ENCODE results near the gene MRM3.
A peak's percentile ranks its signal among the peaks of the same experiment; 100 is the strongest.
"Not testable (repeated sequence)": the region's sequence is repeated elsewhere in the genome, so short reads cannot be mapped to it uniquely, and the experiment has no call there.

MRM3 gene

DNA sequence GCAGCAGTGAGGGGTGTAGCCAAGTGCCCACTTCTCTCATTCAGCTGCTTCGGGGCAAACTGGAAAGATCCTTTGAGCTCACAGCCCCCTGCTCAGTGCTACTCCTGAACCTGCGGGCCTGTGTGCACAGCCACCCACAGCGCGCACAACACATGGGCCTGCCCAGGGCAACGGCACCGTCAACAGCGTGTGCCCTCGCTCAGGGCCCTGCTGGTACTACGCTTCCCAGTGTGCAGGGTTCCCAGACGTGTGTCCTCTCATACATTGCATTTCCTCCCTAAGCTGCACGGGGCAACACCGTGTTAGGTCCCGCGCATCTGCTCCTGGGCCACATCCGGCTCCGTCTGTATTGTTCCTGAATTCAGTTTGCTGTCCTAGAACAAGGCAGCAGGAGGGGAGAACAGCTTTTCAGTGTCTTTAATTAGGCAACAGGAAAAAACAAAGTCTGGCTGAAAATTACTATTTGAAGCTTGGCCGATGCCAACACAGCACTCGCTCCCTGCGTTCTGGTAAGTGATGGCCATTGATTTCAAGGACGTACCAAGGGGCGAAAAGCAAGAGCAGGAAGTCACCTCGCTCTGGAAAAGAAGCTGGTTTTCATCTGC, 15.2 kb downstream of the MRM3 start:
- DNase-seq: peak; percentile 55

DNA sequence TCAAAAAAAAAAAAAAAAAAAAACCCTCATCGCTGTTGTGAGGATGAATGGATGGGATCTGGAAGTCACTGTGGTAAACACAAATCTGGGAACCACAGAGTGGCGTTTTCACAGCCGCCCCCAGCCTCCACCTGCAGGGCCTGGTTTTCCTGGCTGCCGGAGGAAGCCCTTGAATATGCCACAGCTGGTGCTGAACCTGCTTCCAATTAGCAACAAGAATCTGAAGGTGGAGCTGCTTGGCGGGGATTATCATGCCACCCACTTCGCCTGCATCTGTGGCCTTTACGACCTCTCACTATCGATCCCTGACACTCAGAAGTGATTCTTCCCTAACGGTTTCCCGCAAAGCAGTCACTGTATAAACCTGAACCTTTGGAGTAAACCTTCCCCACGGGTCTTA, 16.1 kb downstream of the MRM3 start:
- peak; percentile 44 for DNase-seq

DNA sequence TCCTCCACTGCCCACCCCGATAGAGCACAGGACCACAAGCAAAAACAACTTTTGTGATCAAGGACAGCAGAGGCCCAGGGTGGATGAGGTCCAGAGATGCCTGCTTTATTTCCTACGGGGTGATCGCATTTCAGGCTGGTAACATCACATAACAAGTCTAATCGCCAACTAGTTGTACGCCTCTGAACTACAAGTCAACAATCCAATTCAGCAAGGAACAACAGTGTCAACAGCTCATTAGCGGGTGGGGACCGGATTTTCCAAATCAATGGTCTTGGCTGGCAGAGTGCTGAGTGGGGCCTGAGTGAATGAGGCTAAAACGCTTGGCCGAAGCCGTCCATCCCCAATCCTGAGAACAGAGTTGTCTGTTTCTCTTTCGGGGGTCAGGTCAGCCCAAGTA, 17.1 kb downstream of the MRM3 start:
- no peak for DNase-seq

DNA sequence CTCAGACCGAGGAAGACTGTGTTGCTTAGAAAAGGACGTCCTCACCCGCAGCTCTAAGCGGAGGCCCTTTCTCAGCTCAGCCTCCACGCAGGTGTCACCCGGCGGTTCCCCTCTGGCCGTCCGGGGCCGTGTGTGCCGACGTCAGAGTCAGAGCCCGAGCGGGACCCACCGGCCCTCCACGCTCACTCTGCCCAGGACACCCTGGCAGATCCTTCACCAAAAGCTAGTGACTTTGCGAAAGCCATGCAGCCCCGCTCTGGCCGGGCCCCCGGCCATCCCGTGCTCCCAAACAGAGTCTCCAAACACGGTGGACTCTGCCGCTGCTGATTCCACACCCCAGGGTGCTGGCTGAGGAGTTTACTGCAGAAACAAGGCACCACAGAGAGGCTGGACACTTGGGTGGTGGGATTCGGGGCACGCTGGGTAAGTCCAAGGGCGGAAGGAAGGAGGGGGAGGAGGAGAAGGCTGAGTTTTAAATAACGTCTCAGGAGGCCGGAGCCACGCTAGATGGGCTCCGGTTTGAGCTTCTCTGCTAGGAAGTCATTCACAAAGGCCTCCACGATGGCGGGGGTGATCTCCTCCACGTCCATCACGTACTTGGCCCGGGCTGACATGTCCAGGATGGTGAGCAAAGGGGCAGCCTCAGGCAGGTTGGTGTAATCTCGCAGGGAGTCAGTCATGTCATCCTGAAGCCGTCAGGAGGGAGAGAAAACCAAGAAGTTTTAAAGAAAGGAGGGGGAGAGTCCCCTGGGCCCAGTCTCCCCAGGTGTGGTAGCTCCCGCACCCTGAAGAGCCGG, 18.5 kb downstream of the MRM3 start:
- DNase-seq: no peak

DNA sequence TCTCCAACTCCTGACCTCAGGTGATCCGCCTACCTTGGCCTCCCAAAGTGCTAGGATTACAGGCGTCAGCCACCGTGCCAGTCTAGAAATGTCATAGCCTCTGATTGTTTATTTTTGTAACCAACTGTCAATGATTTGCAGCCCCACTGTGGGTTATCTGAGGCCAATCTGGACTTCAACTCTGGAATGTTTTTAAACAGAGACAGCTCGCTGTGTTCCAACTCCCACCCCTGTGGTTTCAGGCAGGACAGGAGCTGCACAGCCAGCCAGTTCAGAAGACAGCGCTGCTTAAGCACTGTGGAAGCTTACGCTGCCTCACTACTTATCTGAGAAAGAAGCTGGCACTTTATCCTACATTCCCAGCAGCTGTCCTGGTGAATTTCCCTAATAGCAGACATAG, 19.5 kb downstream of the MRM3 start:
- no peak for DNase-seq

DNA sequence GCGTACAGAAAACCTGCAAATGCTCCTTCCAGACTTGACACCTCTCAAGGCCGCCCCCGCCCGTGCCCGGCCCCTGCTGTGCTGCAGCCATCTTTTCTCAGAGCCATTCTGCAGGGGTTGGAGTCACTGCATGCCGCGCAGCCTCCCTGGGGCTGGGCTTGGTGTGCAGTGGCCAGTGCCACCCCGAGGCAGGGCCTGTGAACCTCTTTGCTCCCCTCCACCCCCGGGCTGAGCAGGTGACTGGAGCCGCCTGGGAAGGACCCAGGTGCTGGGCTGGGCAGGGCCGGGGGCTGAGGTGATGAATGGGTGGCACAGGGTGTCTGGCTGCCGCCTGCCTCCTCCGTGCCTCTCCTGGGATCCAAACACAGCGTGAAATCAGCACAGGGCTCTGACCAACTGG, 20.3 kb downstream of the MRM3 start:
- no peak for DNase-seq

DNA sequence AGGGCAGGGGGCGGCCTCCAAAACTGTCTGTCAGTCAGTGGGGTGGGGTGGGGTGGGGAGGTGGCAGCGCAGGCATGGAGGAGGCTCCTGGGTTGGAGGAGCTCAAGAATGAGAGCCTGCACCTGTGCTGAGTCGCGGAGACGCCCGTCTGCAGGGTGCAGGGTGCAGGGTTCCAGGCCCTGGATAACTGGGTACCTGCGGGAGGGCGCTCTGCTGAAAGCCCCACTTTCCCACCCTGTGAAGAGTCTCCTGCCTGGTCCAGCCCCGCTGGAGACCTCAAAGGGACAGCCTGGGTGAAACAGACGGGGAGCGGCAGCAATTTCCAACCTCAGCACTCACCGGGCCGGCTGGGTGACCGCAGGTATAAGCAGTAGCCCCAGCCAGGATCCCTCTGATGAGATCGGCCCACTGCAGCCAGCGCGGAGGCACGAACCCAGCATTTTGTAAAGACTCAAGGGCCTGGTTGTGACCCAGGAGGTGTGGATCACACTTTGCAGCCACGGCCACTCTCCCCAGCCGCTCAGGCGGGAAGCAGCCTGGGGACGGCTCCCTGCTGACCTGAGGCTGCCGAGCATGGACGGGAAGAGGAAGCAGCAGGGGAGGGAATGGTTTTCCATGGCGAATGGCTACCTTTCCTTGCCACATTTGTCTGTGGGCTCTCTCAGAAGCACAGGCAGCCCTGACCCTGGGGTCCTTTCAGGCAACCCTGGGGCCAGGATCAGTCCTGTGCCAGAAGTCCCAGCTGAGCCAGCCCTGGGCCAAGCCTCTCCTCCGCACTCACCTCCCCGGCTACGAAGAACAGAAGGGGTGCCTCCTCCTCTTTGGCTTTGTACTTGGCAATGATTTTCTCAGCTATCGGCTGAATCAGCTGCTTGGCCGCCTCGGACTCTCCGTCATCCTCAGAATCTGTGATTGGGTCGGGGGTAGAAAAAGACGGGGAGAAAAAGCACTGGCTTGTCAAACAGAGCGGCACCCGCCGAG, 21.0 kb downstream of the MRM3 start:
- DNase-seq: no peak

DNA sequence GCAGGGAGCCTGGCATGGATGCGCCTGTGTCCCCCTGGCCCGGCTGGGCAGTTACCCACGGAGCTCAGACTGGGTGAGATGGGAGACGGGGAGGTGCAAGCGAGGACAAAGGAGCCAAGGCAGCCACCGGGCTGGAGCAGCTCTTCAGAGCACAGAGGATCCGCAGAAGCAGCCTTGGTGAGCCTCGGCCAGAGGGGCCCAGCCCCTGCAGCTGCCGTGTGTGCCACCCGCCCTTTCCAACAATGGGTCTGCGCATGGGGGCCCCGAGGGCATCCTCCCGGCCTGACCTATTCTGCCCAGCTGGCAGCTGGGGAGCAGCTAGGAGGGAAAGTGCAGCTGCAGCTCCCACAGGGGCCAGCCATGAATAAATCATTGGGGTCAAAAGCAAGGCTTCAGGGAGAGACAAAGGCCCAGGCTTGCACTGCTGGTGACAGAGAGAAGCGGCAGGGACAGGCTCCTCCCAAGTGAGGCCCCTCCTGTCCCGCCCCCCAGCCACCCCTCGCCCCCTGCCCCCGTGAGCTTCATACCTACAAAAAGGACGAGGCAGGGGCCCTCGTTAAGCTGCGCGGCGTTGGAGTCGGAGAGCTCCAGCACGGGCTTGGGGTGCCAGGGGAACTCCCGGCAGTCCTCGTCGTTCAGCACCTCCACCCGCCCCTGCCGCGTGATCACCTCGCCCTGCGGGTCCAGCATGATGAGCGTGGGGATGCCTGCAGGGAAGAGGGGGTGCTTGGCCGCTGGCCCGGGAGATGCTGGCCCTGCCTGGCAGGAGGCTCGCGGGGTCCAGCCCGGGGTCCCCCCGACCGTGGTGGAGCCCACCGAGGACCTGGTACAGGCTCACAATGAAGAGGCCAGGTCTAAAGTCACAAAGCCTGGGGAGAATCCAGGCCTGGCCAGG, 22.6 kb downstream of the MRM3 start:
- DNase-seq: no peak

DNA sequence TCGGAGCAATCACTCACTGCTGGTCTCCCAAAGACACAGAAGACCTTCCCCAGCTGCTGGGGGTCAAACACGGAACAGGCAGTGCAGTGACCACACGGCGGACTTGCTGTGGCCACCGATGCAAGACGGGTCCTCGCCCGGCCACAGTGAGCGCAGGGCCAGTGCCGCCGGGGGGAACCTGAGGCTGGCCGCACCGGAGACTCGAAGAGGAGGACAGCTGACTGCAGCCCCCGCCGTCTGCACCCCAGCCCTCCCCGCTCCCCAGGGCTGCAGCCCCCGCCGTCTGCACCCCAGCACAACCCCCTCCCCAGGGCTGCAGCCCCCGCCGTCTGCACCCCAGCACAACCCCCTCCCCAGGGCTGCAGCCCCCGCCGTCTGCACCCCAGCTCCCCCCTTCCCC, 23.7 kb downstream of the MRM3 start:
- not testable (repeated sequence) for DNase-seq

DNA sequence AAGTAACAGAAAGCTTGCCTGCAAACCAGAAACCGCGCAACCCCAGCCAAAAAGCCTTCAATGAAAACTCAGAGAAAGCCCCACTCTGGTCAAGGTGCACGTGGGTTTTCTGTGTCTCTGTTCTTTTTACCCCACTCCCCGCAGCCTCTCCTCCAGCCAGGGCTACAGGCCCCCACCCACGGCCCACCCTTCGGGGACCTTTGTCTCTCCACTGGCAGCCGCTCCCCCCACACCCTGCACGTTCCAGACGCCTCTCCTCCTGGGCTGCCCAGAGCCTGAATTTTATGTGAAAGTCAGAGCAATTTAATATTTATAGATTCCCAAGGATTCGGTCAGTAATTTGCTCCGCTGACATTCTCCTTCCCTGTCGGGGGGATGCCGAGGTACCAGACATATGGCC, 24.2 kb downstream of the MRM3 start:
- no peak for DNase-seq

DNA sequence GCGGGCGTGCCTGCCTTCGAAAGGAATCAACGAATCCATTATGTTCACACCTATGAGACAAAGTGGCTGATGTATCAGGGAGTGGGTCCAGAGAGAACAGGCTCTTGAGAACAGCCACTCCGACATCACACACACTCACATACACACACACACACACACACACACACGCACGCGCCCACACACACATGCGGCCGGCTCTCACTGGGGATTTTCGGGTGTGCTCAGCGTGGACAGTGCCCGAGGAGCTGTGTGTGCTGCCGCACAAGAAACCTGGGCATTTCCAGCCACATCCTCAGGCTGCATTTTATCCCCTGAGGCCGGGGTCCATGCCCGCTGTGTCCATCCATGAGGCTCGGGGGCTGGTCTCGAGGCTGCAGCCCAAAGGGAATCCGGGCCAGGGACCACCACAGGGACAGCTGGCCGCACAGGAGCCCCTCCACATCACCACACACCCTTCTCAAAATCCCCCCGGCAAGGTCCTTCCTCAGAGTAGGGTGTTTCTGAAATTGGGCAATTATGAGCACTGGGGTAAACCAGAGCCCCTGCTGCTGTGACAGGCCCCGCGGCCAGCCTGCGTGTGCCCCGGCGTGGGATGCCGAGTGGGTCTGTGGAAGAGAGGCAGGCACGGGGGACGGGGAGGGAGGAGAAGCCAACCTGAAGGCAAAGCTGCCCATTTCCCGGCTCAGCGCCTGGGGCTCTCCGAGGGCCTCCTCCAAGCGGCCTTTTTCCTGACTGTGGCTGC, 24.8 kb downstream of the MRM3 start:
- DNase-seq: peak; percentile 52

DNA sequence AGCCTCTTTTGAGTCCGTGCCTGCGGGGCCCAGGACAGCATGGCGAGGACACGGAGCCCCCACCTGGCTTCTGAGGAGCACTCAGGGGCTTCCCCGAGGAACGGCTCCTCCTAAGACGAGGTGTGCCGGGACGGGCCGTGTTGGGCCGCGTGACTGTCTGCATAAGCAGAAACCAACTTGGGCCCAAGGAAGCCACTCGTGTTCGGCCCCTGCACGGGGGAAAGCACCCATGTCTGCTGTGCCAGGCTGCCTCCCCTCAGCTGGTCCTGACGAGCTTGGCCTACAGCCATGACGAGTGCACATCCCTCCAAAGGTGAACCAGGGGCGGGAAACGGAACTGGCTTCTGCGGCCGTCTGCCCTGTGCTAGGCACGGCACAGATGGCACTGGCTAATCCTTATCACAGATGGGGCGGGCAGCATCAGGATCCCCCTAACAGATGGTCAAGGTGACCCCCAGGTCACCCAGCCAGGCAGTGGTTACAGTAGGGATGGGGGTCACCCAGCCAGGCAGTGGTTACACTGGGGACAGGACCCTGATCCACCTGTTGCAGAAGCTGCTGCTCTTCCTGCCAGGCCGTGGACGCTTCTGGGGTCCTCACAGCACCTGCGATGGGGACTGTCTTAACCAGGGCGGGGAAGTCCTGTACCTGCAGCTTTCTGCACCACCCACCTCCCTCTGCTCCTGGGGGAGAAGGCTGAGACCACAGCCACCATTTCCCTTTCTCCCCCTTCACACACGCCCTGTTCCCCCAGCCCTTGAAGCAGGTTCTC, 25.6 kb downstream of the MRM3 start:
- peak; percentile 54 for DNase-seq

DNA sequence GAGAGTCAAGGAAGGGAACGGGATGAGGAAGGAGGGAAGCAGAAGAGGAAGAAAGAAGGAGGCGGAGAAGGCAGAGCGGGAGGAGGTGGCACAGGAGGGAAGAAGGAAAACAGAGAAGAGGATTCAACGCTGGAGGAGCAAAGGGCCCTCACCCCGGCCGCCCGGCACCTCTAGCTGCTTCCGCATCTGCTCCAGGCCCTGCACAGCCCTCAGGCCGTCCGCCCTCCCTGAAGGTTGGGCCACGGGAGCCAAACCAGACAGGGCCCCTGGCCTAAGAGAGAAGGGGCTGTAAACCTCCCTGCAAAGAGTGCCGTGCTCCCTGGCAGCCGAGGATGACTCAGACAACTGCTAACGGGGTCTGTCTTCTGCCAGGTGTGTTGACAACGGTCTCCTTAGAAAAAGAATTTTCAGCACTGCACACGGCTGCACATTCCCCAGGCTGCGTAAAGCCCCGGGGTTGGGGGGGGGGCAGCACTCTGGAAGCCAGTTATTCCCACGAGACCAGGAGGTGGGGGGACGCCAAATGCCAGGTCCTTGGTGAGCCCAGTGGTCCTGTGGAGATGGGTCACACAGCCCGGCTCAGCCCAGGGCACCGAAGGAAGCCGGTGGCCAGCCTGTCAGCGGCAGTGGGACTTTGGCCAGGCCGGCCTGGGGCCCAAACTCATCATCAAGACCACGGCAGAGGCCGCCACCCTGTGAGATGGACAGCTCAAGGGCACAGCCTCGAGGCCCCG, 29.1 kb downstream of the MRM3 start:
- peak; percentile 98 for DNase-seq

DNA sequence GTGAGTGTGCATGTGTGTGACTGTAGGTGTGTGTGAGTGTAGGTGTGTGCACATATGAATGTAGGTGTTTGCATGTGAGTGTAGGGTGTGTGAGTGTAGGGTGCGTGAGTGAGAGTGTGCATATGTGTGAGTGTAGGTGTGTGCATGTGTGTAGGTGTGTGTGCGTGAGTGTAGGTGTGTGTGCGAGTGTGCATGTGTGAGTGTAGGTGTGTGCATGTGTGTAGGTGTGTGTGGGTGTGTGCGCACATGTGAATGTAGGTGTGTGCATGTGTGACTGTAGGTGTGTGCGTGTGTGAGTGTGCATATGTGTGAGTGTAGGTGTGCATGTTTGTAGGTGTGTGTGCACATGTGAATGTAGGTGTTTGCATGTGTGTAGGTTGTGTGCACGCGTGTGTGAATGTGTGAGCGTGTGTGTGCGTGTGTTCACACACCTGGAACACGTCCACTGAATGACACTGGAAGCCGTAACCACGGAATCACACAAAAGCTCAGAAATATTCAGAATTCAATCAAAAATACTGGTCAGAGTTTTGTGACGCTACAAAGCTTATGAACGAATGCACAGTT, 30.6 kb downstream of the MRM3 start:
- no peak for DNase-seq

DNA sequence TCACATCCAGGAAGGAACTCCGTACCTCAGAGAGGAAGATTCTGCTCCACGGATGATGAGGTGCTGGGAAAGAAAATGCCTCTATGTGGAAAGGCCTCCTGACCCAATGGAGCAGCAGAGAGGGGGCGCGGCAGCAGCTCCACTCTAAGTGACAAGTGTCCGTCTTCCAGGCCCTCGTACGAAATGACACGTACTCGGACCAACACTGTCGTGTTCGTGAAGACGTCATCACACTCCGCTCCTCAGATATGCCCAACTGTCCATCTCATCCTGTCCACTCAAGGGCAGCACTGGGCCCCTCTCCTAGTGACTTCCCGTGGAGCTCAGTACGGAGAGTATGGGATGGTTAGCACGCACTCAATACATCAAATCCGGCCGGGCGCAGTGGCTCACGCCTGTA, 32.2 kb downstream of the MRM3 start:
- peak; percentile 54 for DNase-seq

DNA sequence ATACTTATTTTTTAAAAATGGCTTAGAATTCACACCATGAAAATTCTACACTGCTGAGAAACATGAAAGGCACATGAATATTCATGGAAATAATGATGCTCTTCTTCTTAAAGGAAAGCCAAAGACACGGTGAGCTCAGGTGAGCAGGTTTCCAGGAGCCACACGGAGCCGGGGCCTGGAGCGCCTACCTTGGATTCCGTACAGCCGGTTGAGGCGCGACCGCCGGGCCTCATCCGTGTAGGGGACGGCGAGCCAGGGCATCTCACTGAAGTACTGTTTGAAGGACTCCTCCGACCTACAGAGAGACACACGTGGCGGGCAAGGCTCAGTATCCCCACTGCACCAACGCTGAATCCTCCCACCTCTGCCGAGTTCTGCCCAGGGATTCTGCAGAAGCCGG, 37.1 kb downstream of the MRM3 start:
- no peak for DNase-seq

DNA sequence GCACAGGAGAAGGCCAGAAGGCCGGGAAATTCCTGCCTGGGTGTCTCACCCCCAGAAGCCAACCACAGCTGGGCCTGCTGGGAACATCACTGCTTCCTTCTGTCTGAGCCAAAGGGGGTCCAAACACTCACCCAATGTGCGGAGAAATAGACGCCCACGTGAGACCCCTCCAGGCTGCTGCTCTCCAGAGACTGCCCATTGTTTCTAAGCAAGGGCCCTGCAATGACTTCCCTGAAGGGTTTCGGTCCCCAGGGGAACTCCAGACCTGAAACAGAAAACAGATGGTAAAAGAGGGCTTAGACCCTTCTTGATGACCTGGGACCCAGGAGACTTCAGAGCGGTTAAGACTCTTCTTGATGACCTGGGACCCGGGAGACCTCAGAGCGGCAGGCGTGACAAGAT, 41.3 kb downstream of the MRM3 start:
- DNase-seq: no peak

DNA sequence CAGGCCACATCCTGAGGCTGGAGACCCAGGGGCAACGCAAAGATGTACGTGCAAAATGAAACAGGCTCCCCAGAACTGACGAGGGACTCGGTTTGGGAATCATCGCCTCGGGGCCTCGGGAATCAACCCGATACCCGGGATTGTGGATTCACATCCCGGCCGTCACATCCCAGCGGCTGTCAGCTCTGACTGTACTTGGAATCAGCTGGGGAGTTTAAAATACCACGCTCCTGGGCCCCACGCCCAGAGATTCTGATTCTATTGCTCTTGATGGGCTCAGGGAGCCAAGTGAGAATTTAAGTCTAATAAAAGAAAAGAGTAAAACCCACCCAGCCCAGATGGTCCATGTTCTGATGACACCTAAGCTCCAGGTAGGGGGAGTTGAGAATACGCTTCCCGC, 42.2 kb downstream of the MRM3 start:
- no peak for DNase-seq

DNA sequence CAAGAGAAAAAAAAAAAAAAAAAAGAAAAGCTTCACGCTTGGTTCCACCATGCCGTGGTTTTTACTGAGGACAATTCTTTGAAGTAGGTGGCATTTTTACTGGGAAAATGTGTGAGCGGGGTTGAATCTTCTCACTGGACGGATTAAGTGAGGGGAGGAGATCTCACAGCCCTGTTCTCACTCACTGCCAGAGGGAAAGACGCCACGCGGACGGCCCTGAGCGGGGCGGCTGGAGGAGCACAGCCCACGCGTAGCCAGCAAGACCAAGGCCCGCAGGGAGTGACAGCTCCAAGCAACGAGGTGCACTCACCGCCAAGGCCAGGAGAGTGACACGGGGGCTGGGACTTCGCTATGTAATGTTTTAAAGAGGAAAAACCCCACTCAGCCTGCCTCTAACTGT, 43.1 kb downstream of the MRM3 start:
- DNase-seq: no peak

DNA sequence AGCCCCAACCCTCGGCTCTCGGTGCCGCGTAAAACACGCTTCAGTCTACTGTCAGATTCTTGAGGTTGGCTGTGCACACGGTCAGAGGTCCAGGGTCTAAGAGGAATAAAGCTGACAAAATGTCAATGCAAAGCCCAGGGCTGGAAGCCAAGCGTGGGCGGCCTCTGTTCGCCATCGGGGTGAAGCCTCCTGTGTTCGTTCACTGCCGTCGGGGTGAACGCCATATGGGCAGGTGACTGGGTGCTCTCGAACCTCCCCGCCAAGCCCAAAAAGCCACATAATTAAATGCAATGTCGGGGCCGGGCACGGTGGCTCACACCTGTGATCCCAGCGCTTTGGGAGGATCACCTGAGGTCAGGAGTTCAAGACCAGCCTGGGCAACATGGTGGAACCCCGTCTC, 44.6 kb downstream of the MRM3 start:
- DNase-seq: no peak
